MM.1S (cell line): ENCODE measurements around the gene STK32A.

Experiments used
- DNase-seq: peaks from one replicate; pipeline ENCODE4 v3.0.0-alpha.2; 2015
- H2AFZ ChIP-seq: fragments of 300-600 bp; sonication (generic); 2 replicates; pipeline ENCODE4 v1.6.0; 2016; ENCODE audit warnings: antibody characterized with exemption, low read length
- H3F3A ChIP-seq: fragments of 300-600 bp; sonication (generic); 2 replicates; pipeline ENCODE4 v1.6.1; 2016; ENCODE audit warnings: mild to moderate bottlenecking, antibody characterized with exemption, low read length, moderate library complexity, mixed read lengths; ENCODE audit not compliant: insufficient read depth
- H3K27ac ChIP-seq: fragments of 300-600 bp; sonication (generic); 2 replicates; pipeline ENCODE4 v1.5.1; 2016; ENCODE audit warnings: mild to moderate bottlenecking, low read length
- H3K27me3 ChIP-seq: fragments of 300-600 bp; sonication (generic); replicated peaks from 2 replicates; pipeline ENCODE4 v1.6.0; 2016; ENCODE audit warnings: low read length; ENCODE audit not compliant: insufficient read depth
- H3K36me3 ChIP-seq: fragments of 300-600 bp; sonication (generic); replicated peaks from 2 replicates; pipeline ENCODE4 v1.6.1; 2016; ENCODE audit warnings: mild to moderate bottlenecking, low read length, mixed read lengths; ENCODE audit not compliant: insufficient read depth
- H3K4me1 ChIP-seq: fragments of 300-600 bp; sonication (generic); 2 replicates; pipeline ENCODE4 v1.6.1; 2016; ENCODE audit warnings: low read length, mixed read lengths
- H3K4me2 ChIP-seq: fragments of 300-600 bp; sonication (generic); 2 replicates; pipeline ENCODE4 v1.6.0; 2016; ENCODE audit warnings: low read depth, low read length
- H3K4me3 ChIP-seq: fragments of 300-600 bp; sonication (generic); 2 replicates; pipeline ENCODE4 v1.5.1; 2016; ENCODE audit warnings: low read length, mixed read lengths
- H3K79me2 ChIP-seq: fragments of 300-600 bp; sonication (generic); 2 replicates; pipeline ENCODE4 v1.6.1; 2016; ENCODE audit warnings: mixed run types, low read length, mixed read lengths
- H3K9ac ChIP-seq: fragments of 300-600 bp; sonication (generic); 2 replicates; pipeline ENCODE4 v1.6.1; 2016; ENCODE audit warnings: low read length, mixed read lengths
- H3K9me2 ChIP-seq: fragments of 300-600 bp; sonication (generic); replicated peaks from 2 replicates; pipeline ENCODE4 v1.6.1; 2016; ENCODE audit warnings: mild to moderate bottlenecking, low read length, mixed read lengths; ENCODE audit not compliant: insufficient read depth
- H3K9me3 ChIP-seq: fragments of 300-600 bp; sonication (generic); replicated peaks from 2 replicates; pipeline ENCODE4 v1.6.1; 2016; ENCODE audit warnings: mild to moderate bottlenecking, low read length, mixed read lengths; ENCODE audit not compliant: insufficient read depth
- H4K20me1 ChIP-seq: fragments of 300-600 bp; sonication (generic); 2 replicates; pipeline ENCODE4 v1.6.1; 2016; ENCODE audit warnings: mild to moderate bottlenecking, low read length, moderate library complexity, mixed read lengths; ENCODE audit not compliant: insufficient read depth
- EZH2 ChIP-seq: fragments of 300-600 bp; sonication (generic); optimal IDR thresholded peaks from 2 replicates; pipeline ENCODE3; 2017; ENCODE audit warnings: low read depth, mild to moderate bottlenecking, antibody characterized with exemption, low read length, mixed read lengths
- EZH2phosphoT487 ChIP-seq: fragments of 300-600 bp; sonication (generic); IDR thresholded peaks from 2 replicates; pipeline ENCODE4 v1.6.1; 2018; ENCODE audit warnings: antibody characterized with exemption, low read length
- TF ChIP-seq, protein P1 (sequence below): fragments of 300-600 bp; sonication (generic); IDR thresholded peaks from 2 replicates; pipeline ENCODE4 v1.5.1; 2016; ENCODE audit warnings: antibody characterized with exemption, low read length, mixed read lengths

Gene STK32A

DNA sequence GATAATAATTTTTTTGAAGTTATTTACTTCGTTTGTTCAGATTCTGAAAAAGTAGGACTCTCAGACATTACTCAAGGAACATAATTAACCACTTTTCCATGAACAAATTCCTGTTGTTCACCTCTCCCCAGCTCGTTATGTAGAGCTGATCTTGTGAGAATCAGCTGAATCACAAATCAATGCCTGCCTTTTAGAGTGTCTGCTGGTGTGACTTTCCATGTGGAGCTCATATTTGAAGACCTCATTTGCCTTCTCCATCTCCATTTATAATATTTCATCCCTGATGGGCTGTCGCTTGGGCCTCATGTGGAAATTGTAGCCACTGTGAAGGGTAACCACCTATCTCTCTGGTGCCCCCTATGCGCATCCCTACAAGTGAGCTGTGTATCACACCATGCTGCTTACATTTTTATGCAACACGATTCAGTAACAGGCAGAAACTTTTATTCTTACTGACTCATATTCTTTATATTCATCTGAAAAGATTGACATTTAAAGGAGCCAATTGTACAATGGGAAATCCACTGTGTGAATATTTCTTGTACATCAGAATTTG lies 111.3 kb downstream of the STK32A start:
- Histone ChIP-seq H3K36me3 (no peaks in the 10 kb centered on the region), H3K9me3 (no peaks in the 10 kb centered on the region), H2AFZ (no peak overlapping the region), H3K9ac (no peak overlapping the region), H3K4me2 (no peak overlapping the region), H3F3A (no peaks in the 10 kb centered on the region), H4K20me1 (no peaks in the 10 kb centered on the region), H3K4me3 (no peak overlapping the region), H3K27ac (no peak overlapping the region), H3K79me2 (no peaks in the 10 kb centered on the region), H3K27me3 (no peaks in the 10 kb centered on the region), H3K4me1 (no peaks in the 10 kb centered on the region), H3K9me2 (no peaks in the 10 kb centered on the region)
- no peak for DNase-seq
- TF ChIP-seq EZH2phosphoT487, result no peak
- TF ChIP-seq, protein P1, sequence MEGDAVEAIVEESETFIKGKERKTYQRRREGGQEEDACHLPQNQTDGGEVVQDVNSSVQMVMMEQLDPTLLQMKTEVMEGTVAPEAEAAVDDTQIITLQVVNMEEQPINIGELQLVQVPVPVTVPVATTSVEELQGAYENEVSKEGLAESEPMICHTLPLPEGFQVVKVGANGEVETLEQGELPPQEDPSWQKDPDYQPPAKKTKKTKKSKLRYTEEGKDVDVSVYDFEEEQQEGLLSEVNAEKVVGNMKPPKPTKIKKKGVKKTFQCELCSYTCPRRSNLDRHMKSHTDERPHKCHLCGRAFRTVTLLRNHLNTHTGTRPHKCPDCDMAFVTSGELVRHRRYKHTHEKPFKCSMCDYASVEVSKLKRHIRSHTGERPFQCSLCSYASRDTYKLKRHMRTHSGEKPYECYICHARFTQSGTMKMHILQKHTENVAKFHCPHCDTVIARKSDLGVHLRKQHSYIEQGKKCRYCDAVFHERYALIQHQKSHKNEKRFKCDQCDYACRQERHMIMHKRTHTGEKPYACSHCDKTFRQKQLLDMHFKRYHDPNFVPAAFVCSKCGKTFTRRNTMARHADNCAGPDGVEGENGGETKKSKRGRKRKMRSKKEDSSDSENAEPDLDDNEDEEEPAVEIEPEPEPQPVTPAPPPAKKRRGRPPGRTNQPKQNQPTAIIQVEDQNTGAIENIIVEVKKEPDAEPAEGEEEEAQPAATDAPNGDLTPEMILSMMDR, result no peak

DNA sequence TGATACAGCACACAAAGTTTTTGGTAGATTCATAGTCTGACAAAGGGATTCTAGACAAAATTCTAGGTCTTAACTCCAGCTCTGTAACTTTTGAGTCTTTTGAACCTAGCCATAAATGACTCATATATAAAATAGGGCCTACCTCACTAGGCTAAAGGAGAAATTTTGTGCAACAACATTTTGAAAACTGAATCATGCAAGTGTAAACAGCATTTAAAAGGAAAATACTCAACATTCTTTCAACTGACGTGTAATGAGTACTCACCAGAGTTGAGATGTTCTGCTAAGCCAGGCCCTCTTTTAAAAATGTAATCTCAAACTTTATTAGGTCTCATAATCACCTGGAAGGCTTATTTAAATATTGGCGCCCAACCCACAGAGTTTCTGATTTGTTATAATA lies 113.2 kb downstream of the STK32A start:
- H3K4me3 ChIP-seq, result no peak overlapping the region
- no peaks in the 10 kb centered on the region for H3K27me3 ChIP-seq
- H3K9me2 ChIP-seq, result no peaks in the 10 kb centered on the region
- H4K20me1 ChIP-seq, result no peaks in the 10 kb centered on the region
- no peak overlapping the region for H3K4me2 ChIP-seq
- no peaks in the 10 kb centered on the region for H3K9me3 ChIP-seq
- no peak overlapping the region for H3K27ac ChIP-seq
- TF ChIP-seq EZH2, result no peak
- no peak overlapping the region for H3K9ac ChIP-seq
- no peaks in the 10 kb centered on the region for H3K79me2 ChIP-seq
- H3K4me1 ChIP-seq, result no peaks in the 10 kb centered on the region
- no peak for DNase-seq
- no peak overlapping the region for H2AFZ ChIP-seq
- H3K36me3 ChIP-seq, result no peaks in the 10 kb centered on the region
- H3F3A ChIP-seq, result no peaks in the 10 kb centered on the region

DNA sequence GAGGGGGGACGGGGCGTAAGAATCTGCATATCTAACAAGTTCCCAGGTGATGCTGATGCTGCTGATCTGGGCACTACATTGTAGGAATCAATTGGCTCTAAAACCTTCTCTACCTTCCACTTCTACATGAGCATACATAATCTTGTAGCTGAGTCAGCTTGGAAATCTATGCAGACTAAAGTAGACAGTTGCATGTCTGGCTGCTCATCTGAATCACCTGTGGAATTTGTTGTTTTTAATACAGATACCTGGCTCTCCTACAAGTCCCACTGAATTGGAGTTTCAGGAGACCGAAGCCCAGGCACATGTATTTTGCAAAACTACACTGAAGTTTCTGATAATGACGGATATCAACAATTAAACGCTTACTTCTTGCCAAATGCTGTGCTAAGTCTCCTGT lies 113.6 kb downstream of the STK32A start:
- Histone ChIP-seq H4K20me1 (no peaks in the 10 kb centered on the region), H3K9me3 (no peaks in the 10 kb centered on the region), H3K79me2 (no peaks in the 10 kb centered on the region), H3K4me3 (no peak overlapping the region), H3K9ac (no peak overlapping the region), H3K4me1 (no peaks in the 10 kb centered on the region), H3K27me3 (no peaks in the 10 kb centered on the region), H3K9me2 (no peaks in the 10 kb centered on the region), H3K4me2 (no peak overlapping the region), H3F3A (no peaks in the 10 kb centered on the region), H3K36me3 (no peaks in the 10 kb centered on the region), H3K27ac (no peak overlapping the region), H2AFZ (no peak overlapping the region)
- no peak for DNase-seq
- TF ChIP-seq EZH2, result no peak
- no peak for TF ChIP-seq EZH2phosphoT487
- TF ChIP-seq, protein P1, result no peak

DNA sequence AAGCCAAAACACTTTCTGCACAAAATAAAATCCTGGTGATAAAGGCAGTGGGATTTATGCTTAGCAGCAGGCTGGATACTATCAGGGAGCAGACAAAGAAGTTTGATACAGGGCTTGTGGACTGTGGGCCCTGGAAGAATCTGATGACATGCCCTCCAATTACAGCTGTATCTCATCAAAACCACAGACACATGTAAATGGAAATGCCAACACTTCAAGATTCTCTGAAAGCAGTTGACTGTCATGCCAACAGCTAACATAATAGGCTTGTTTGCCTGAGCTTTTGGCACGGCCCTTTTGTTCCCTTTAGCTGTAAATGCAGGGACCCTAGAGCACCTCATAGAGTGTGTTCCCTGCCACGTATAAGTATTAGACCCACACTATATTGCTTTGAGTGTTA lies 114.4 kb downstream of the STK32A start:
- Histone ChIP-seq H3K9ac (no peak overlapping the region), H3K27ac (no peak overlapping the region), H3K9me3 (no peaks in the 10 kb centered on the region), H4K20me1 (no peaks in the 10 kb centered on the region), H3K4me2 (no peak overlapping the region), H3K9me2 (no peaks in the 10 kb centered on the region), H3K79me2 (no peaks in the 10 kb centered on the region), H3K4me3 (no peak overlapping the region), H3K36me3 (no peaks in the 10 kb centered on the region), H2AFZ (no peak overlapping the region), H3K4me1 (no peaks in the 10 kb centered on the region), H3K27me3 (no peaks in the 10 kb centered on the region), H3F3A (no peaks in the 10 kb centered on the region)
- TF ChIP-seq, protein P1, result no peak
- TF ChIP-seq EZH2phosphoT487 (no peak), EZH2 (no peak)
- DNase-seq, result no peak
